HG03432 (cell line): ENCODE results near the gene LYPD8.
A peak's percentile ranks its signal among the peaks of the same experiment; 100 is the strongest.

Experiments
- ATAC-seq: cut with Tn5 transposase; IDR thresholded peaks from one replicate; pipeline ENCODE4 v1.9.1; 2021; ENCODE audit warnings: mild to moderate bottlenecking, moderate library complexity; ENCODE audit not compliant: unreplicated experiment

The LYPD8 gene

GRCh38 chr1:248702714-248703113 is 52.8 kb downstream of the LYPD8 start, which contains the start of gene OR14I1:
OR14I1 (minus strand) TSS chr1:248702766.
- ATAC-seq, result no peak

- no peak for ATAC-seq
Observed at GRCh38 chr1:248699099-248699498, 56.5 kb downstream of the LYPD8 start.

GRCh38 chr1:248697907-248698306 is 57.7 kb downstream of the LYPD8 start:
- no peak for ATAC-seq

- ATAC-seq, result no peak
Observed at GRCh38 chr1:248696774-248697173, 58.8 kb downstream of the LYPD8 start.

- peak; percentile 55 for ATAC-seq
Observed at GRCh38 chr1:248696261-248696660, 59.3 kb downstream of the LYPD8 start.

- ATAC-seq, result no peak
Observed at GRCh38 chr1:248695451-248696132, 60.0 kb downstream of the LYPD8 start.

GRCh38 chr1:248691567-248692155 is 63.9 kb downstream of the LYPD8 start:
- ATAC-seq, result no peak
